Caco-2 (cell line): ENCODE data around the gene LYPLAL1. TPM values are rescaled to one million over a fixed set of nuclear protein-coding genes. Genes with fewer than 3 reads are reported as not detected.
A peak's percentile ranks its signal among the peaks of the same experiment; 100 is the strongest.

ENCODE experiments used
- Bru-seq: library from RNA; stranded (reverse); fragments of 400-500 nt; gene quantifications from one replicate; lab custom pipeline; 2021; lab: Mats Ljungman, UMichigan
- BruChase-seq, 2 experiments: library from RNA; stranded (reverse); fragments of 400-500 nt; gene quantifications; one replicate each; lab custom pipeline; 2021; lab: Mats Ljungman, UMichigan
- BruUV-seq: library from RNA; stranded (reverse); fragments of 400-500 nt; replicated peaks from 2 replicates; lab custom pipeline; 2021; lab: Mats Ljungman, UMichigan
- CTCF ChIA-PET: fragments of 300-600 bp; sonication (Branson Sonifier 250); formaldehyde crosslinking; loops from one replicate; lab custom pipeline; 2022; ENCODE audit warnings: antibody characterized with exemption; lab: Charles Lee
- POLR2A ChIA-PET: fragments of 300-600 bp; sonication (Branson Sonifier 250); formaldehyde crosslinking; loops from one replicate; lab custom pipeline; 2022; ENCODE audit warnings: antibody characterized with exemption; lab: Charles Lee
- DNase-seq, 2 experiments: peaks; one replicate each; pipeline versions ENCODE4 v3.0.0 to v3.0.0-alpha.2; 2020 to 2022
- H3K27me3 ChIP-seq: replicated peaks from 2 replicates; pipeline ENCODE4 v1.6.0; 2011; ENCODE audit warnings: low read length; ENCODE audit not compliant: control insufficient read depth, insufficient read depth
- H3K36me3 ChIP-seq: 2 replicates; pipeline ENCODE4 v1.5.1; 2011; ENCODE audit warnings: low read length; ENCODE audit not compliant: control insufficient read depth, insufficient read depth
- H3K4me1 ChIP-seq: fragments of 250-450 bp; sonication (Bioruptor Pico); 2 replicates; pipeline ENCODE4 v1.5.1; 2020; ENCODE audit warnings: mild to moderate bottlenecking
- H3K4me3 ChIP-seq: 2 replicates; pipeline ENCODE4 v1.5.1; 2011; ENCODE audit warnings: low read depth, mild to moderate bottlenecking, control low read depth, low read length
- H3K9me3 ChIP-seq: fragments of 250-450 bp; sonication (Bioruptor Pico); 2 replicates; pipeline ENCODE4 v1.5.1; 2020; ENCODE audit warnings: mild to moderate bottlenecking, moderate library complexity
- H3K27ac Mint-ChIP-seq: one replicate; pipeline ENCODE4 v1.8.0; 2022; ENCODE audit warnings: mixed read lengths; ENCODE audit not compliant: unreplicated experiment
- H3K27me3 Mint-ChIP-seq: one replicate; pipeline ENCODE4 v1.8.0; 2022; ENCODE audit warnings: mixed read lengths; ENCODE audit not compliant: insufficient read depth, unreplicated experiment
- H3K36me3 Mint-ChIP-seq: one replicate; pipeline ENCODE4 v1.8.0; 2022; ENCODE audit warnings: mild to moderate bottlenecking, mixed read lengths; ENCODE audit not compliant: insufficient read depth, unreplicated experiment
- H3K4me1 Mint-ChIP-seq: one replicate; pipeline ENCODE4 v1.8.0; 2022; ENCODE audit warnings: low read depth, mixed read lengths; ENCODE audit not compliant: unreplicated experiment
- H3K4me3 Mint-ChIP-seq: one replicate; pipeline ENCODE4 v1.8.0; 2022; ENCODE audit warnings: mild to moderate bottlenecking, moderate library complexity, mixed read lengths; ENCODE audit not compliant: unreplicated experiment
- H3K9me3 Mint-ChIP-seq: one replicate; pipeline ENCODE4 v1.8.0; 2022; ENCODE audit warnings: mixed read lengths; ENCODE audit not compliant: unreplicated experiment
- intact Hi-C: fragments of 100-400 bp; cut with micrococcal nuclease; formaldehyde crosslinking; loops from one replicate; pipeline ENCODE4 v1.10.0; 2022; ENCODE audit not compliant: unreplicated experiment
- long read RNA-seq: library from polyadenylated mRNA; stranded (forward); transcript quantifications from one replicate; pipeline ENCODE4 v2.0.0, GENCODE V29; 2022
- total RNA-seq: library from RNA; stranded (reverse); gene quantifications from 2 replicates; pipeline ENCODE4 v1.2.3, GENCODE V29; 2022
- TF ChIP-seq, protein P1 (sequence below), 2 experiments: fragments of 200-600 bp in 1 of 2; IDR thresholded peaks; 1 replicate in 1 of 2; 2 replicates in 1 of 2; pipeline versions ENCODE4 v1.5.1 to v1.8.0; 2011 to 2022; ENCODE audit warnings: antibody characterized with exemption in 1 of 2, control low read depth in 1 of 2, inconsistent platforms in 1 of 2, low read depth in 1 of 2, low read length in 1 of 2, mild to moderate bottlenecking in 1 of 2, moderate library complexity in 1 of 2; ENCODE audit not compliant: insufficient read depth in 1 of 2, severe bottlenecking in 1 of 2, unreplicated experiment in 1 of 2

LYPLAL1 gene
- total RNA-seq (20.4 and 27.1 TPM in 2 replicates), Bru-seq, nascent RNA (percentile 88 among the genes with signal in this experiment), BruChase-seq, experiment 1, labeled RNA remaining after a 2-hour chase (percentile 85 among the genes with signal in this experiment), BruChase-seq, experiment 2, labeled RNA remaining after a 6-hour chase (percentile 64 among the genes with signal in this experiment)
- long read RNA-seq, transcript LYPLAL1-202 (5 exons, 1,898 nt): major isoform, 17 of 37 reads
- long read RNA-seq, transcript LYPLAL1-203 (4 exons, 1,703 nt): minor isoform, 5 of 37 reads
- long read RNA-seq, transcript LYPLAL1-201 (5 exons, 1,819 nt): minor isoform, 7 of 37 reads
- long read RNA-seq, partial matches to known transcripts: 0 of 37 reads
- long read RNA-seq, other reads (novel, unspliced or antisense): 5 of 37 reads

- Mint-ChIP-seq H3K4me1 (peaks cover 23% of the 10 kb centered on the region), H3K9me3 (no peaks in the 10 kb centered on the region), H3K4me3 (peak within 1 kb of the TSS; percentile 96), H3K27me3 (no peaks in the 10 kb centered on the region), H3K36me3 (peaks cover 6% of the 10 kb centered on the region), H3K27ac (peak within 1 kb of the TSS; percentile 94)
- Histone ChIP-seq H3K36me3 (no peaks in the 10 kb centered on the region), H3K4me3 (peak within 1 kb of the TSS; percentile 75), H3K27me3 (no peaks in the 10 kb centered on the region), H3K4me1 (0 out of 2 replicates have a peak, but pooled peaks cover 4% of the 10 kb centered on the region), H3K9me3 (no peaks in the 10 kb centered on the region)
- POLR2A ChIA-PET: interaction anchor here (0.5 to 1.0 kb wide), 2 partner anchors 10 to 14 kb away, joined by 3 to 4 read pairs; no protein-coding TSS in a partner anchor
- intact Hi-C loops: loop anchor here (5.0 to 10.0 kb wide), 3 partner anchors 141 to 827 kb away; partner anchors contain the start of gene TGFB2
- peak; percentile 84 to 90 for DNase-seq
- TSS peak; percentile 49 for BruUV-seq
- TF ChIP-seq, protein P1, sequence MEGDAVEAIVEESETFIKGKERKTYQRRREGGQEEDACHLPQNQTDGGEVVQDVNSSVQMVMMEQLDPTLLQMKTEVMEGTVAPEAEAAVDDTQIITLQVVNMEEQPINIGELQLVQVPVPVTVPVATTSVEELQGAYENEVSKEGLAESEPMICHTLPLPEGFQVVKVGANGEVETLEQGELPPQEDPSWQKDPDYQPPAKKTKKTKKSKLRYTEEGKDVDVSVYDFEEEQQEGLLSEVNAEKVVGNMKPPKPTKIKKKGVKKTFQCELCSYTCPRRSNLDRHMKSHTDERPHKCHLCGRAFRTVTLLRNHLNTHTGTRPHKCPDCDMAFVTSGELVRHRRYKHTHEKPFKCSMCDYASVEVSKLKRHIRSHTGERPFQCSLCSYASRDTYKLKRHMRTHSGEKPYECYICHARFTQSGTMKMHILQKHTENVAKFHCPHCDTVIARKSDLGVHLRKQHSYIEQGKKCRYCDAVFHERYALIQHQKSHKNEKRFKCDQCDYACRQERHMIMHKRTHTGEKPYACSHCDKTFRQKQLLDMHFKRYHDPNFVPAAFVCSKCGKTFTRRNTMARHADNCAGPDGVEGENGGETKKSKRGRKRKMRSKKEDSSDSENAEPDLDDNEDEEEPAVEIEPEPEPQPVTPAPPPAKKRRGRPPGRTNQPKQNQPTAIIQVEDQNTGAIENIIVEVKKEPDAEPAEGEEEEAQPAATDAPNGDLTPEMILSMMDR (IDR thresholded peaks at IDR 0.05; ENCODE audit: insufficient read depth in 1 of 2, low read depth in 1 of 2, low read length in 1 of 2, severe bottlenecking in 1 of 2, unreplicated experiment in 1 of 2): peak in 1 of 2 experiments; percentile 26
- CTCF ChIA-PET: no interaction called here
These were observed at the start of gene LYPLAL1 for GRCh38 chr1:219173758-219174459. LYPLAL1 (plus strand) TSS chr1:219173878; CDS start chr1:219173891, 13 bp downstream.

- H3K27ac Mint-ChIP-seq: no peak overlapping the region
- H3K36me3 Mint-ChIP-seq: no peaks in the 10 kb centered on the region
- Histone ChIP-seq H3K4me3 (no peak overlapping the region), H3K36me3 (no peaks in the 10 kb centered on the region), H3K4me1 (no peaks in the 10 kb centered on the region), H3K9me3 (no peaks in the 10 kb centered on the region), H3K27me3 (no peaks in the 10 kb centered on the region)
- H3K4me3 Mint-ChIP-seq: no peak overlapping the region
- no peaks in the 10 kb centered on the region for H3K4me1 Mint-ChIP-seq
- BruUV-seq: no TSS peak
- no peak for DNase-seq
- H3K27me3 Mint-ChIP-seq: no peaks in the 10 kb centered on the region
- intact Hi-C loops: no loop called here
- CTCF ChIA-PET: no interaction called here
- H3K9me3 Mint-ChIP-seq: no peaks in the 10 kb centered on the region
- POLR2A ChIA-PET: no interaction called here
- TF ChIP-seq, protein P1 (IDR thresholded peaks at IDR 0.05; ENCODE audit: insufficient read depth in 1 of 2, low read depth in 1 of 2, low read length in 1 of 2, severe bottlenecking in 1 of 2, unreplicated experiment in 1 of 2): no peak
These were observed 49.5 kb upstream of the LYPLAL1 start for GRCh38 chr1:219124163-219124562.

DNA sequence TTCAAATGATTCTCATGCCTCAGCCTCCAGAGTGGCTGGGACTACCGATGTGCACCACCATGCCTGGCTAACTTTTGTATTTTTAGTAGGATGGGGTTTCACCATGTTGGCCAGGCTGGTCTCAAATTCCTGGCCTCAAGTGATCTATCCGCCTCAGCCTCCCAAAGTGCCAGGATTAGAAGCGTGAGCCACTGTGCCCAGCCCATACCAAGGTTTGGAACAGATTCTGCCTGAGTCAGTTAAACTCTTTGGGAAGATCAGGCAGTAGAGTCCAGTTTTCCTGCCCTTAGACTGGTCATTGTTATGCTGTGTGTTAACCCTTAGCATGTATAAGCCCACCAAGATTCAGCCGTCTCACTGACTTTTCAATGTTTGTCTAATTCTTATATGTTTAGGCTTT is 48.3 kb upstream of the LYPLAL1 start:
- no peaks in the 10 kb centered on the region for H3K4me1 Mint-ChIP-seq
- no TSS peak for BruUV-seq
- DNase-seq: no peak
- no peaks in the 10 kb centered on the region for H3K27me3 Mint-ChIP-seq
- H3K36me3 ChIP-seq: no peaks in the 10 kb centered on the region
- TF ChIP-seq, protein P1 (IDR thresholded peaks at IDR 0.05; ENCODE audit: insufficient read depth in 1 of 2, low read depth in 1 of 2, low read length in 1 of 2, severe bottlenecking in 1 of 2, unreplicated experiment in 1 of 2): no peak
- CTCF ChIA-PET: no interaction called here
- H3K4me1 ChIP-seq: no peaks in the 10 kb centered on the region
- intact Hi-C loops: no loop called here
- POLR2A ChIA-PET: no interaction called here
- H3K27ac Mint-ChIP-seq: no peak overlapping the region
- no peak overlapping the region for H3K4me3 ChIP-seq
- H3K9me3 ChIP-seq: no peaks in the 10 kb centered on the region
- H3K36me3 Mint-ChIP-seq: no peaks in the 10 kb centered on the region
- no peaks in the 10 kb centered on the region for H3K9me3 Mint-ChIP-seq
- no peaks in the 10 kb centered on the region for H3K27me3 ChIP-seq
- H3K4me3 Mint-ChIP-seq: no peak overlapping the region
